Body of pancreas (tissue), 4 donors: ENCODE results near the gene GRIP2.

Source experiments
- CTCF ChIP-seq, 7 experiments: fragments of 450-650 bp in 4 of 7; fragments of 200-600 bp in 3 of 7; sonication (generic) in 3 of 7; IDR thresholded peaks; one replicate each; pipeline ENCODE4 v1.5.1; 2016 to 2019; ENCODE audit warnings: antibody characterized with exemption in 7 of 7
- POLR2A ChIP-seq, 3 donors: fragments of 450-650 bp; IDR thresholded peaks; one replicate each; pipeline ENCODE4 v1.6.1; 2016; ENCODE audit warnings: antibody characterized with exemption in 3 of 3, mild to moderate bottlenecking in 2 of 3

GRCh38 chr3:14475621-14476020 lies 64.5 kb downstream of the GRIP2 start:
- TF ChIP-seq CTCF (IDR thresholded peaks at IDR 0.05) (no peak), POLR2A (IDR thresholded peaks at IDR 0.05) (no peak)
